Upper lobe of right lung (tissue), 1 donor: ENCODE measurements around the gene LRMDA. TPM values are rescaled to one million over a fixed set of nuclear protein-coding genes. Genes with fewer than 3 reads are reported as not detected.

Experiments used
- ATAC-seq: fragments of 200-7000 bp; cut with Tn5 transposase; one replicate; pipeline ENCODE4 v1.9.1; 2020; ENCODE audit warnings: mild to moderate bottlenecking, moderate library complexity
- DNase-seq: peaks from one replicate; pipeline ENCODE4 v3.0.0-alpha.2; 2020
- H3K27ac ChIP-seq: fragments of 200-600 bp; one replicate; pipeline ENCODE4 v1.8.0; 2022
- H3K27me3 ChIP-seq: fragments of 200-600 bp; one replicate; pipeline ENCODE4 v1.8.0; 2022; ENCODE audit warnings: mild to moderate bottlenecking
- H3K36me3 ChIP-seq: fragments of 200-600 bp; one replicate; pipeline ENCODE4 v1.8.0; 2022
- H3K4me1 ChIP-seq: fragments of 200-600 bp; one replicate; pipeline ENCODE4 v1.8.0; 2022
- H3K4me3 ChIP-seq: fragments of 200-600 bp; one replicate; pipeline ENCODE4 v1.8.0; 2022; ENCODE audit warnings: mild to moderate bottlenecking
- H3K9me3 ChIP-seq: fragments of 200-600 bp; one replicate; pipeline ENCODE4 v1.8.0; 2022
- intact Hi-C: fragments of 100-400 bp; cut with DNase I; formaldehyde crosslinking; loops from one replicate; pipeline ENCODE4 v1.11.0; 2022
- total RNA-seq: library from RNA; stranded (reverse); fragmentation: NEBNext Ultra II Directional; extraction: Animal tissue kit (Norgen Biotek cat#: 25700); gene quantifications from one replicate; pipeline ENCODE4 v1.2.1, GENCODE V29; 2021
- TF ChIP-seq, protein P1 (sequence below): fragments of 200-600 bp; IDR thresholded peaks from one replicate; pipeline ENCODE4 v1.8.0; 2022; ENCODE audit warnings: antibody characterized with exemption
- donor health status: DM: no; HTN: yes; CAD: no; lungs with severe emphysema.

LRMDA gene
- total RNA-seq, 1 donor from 2014 or later, result 20.0 TPM

DNA sequence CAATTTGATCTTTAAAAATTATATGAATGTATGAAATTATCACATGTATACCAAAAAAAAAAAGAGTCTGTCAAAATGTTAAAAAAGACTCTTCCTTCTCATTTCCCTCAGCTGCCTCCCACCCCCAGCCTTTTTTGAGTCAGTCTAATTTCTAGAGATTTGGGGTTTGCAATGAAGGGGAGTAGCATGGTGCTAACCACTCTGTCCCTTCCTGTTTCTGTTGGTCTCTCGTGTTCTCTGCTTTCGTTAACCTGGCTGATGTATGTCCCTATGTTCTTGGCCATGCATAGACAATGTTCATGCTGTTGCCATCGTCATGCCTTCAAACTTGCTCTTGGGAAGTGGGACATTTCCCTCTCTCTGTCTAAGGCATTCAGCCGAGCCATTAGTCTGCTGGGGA is 474.1 kb downstream of the LRMDA start:
- no peak for DNase-seq
- Histone ChIP-seq H3K4me1 (no peaks in the 10 kb centered on the region), H3K36me3 (no peaks in the 10 kb centered on the region), H3K9me3 (no peaks in the 10 kb centered on the region), H3K4me3 (no peak overlapping the region), H3K27ac (no peak overlapping the region), H3K27me3 (no peaks in the 10 kb centered on the region)
- no peak for ATAC-seq
- intact Hi-C loops, result no loop called here
- TF ChIP-seq, protein P1, sequence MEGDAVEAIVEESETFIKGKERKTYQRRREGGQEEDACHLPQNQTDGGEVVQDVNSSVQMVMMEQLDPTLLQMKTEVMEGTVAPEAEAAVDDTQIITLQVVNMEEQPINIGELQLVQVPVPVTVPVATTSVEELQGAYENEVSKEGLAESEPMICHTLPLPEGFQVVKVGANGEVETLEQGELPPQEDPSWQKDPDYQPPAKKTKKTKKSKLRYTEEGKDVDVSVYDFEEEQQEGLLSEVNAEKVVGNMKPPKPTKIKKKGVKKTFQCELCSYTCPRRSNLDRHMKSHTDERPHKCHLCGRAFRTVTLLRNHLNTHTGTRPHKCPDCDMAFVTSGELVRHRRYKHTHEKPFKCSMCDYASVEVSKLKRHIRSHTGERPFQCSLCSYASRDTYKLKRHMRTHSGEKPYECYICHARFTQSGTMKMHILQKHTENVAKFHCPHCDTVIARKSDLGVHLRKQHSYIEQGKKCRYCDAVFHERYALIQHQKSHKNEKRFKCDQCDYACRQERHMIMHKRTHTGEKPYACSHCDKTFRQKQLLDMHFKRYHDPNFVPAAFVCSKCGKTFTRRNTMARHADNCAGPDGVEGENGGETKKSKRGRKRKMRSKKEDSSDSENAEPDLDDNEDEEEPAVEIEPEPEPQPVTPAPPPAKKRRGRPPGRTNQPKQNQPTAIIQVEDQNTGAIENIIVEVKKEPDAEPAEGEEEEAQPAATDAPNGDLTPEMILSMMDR, result no peak

DNA sequence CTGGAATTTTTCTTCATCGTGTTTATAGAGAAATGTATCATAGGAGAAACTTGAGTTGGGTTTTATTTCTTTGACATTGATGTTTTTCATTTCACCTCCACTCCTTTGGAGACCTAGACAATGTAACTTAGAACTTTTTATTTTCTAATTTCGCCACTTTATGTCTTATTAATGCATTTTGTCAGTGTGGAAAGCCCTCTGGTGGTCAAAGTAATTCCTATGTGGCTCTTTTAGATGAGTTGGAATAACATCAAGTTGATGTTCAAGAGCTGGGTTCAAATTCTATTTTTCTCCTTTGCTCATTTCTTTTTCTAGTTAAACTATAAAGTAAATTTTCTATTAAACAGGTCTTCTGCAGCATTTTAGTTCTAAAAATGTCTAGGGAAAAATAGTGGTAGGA is 478.6 kb downstream of the LRMDA start:
- Histone ChIP-seq H3K4me1 (no peaks in the 10 kb centered on the region), H3K27me3 (no peaks in the 10 kb centered on the region), H3K27ac (no peak overlapping the region), H3K36me3 (no peaks in the 10 kb centered on the region), H3K9me3 (no peaks in the 10 kb centered on the region), H3K4me3 (no peak overlapping the region)
- DNase-seq (no peak), ATAC-seq (no peak)
- TF ChIP-seq, protein P1, result peak; percentile 55
- intact Hi-C loops, result no loop called here

DNA sequence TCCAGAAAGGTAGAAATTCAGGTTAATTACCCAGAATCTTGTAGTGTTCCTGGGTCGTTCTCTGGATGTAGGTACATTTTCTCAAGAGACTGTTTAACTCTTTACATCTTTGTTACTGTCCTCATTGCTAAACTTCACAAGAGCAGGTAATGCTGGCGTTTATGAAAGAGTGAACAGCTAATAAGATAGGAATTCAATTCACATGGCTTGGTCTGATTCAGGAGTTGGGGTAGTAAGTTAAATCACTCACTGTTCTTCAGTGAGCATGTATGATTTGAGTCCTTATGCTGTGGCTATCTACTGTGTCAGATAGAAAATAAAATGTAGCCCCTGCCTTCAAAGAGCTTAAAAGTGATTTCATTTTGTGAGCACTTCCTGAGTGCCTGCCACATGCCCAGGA is 480.0 kb downstream of the LRMDA start:
- H3K36me3 ChIP-seq, result no peaks in the 10 kb centered on the region
- DNase-seq (no peak), ATAC-seq (no peak)
- H3K4me1 ChIP-seq, result no peaks in the 10 kb centered on the region
- intact Hi-C loops, result no loop called here
- H3K4me3 ChIP-seq, result no peak overlapping the region
- no peaks in the 10 kb centered on the region for H3K27me3 ChIP-seq
- TF ChIP-seq, protein P1, result no peak
- no peak overlapping the region for H3K27ac ChIP-seq
- no peaks in the 10 kb centered on the region for H3K9me3 ChIP-seq

DNA sequence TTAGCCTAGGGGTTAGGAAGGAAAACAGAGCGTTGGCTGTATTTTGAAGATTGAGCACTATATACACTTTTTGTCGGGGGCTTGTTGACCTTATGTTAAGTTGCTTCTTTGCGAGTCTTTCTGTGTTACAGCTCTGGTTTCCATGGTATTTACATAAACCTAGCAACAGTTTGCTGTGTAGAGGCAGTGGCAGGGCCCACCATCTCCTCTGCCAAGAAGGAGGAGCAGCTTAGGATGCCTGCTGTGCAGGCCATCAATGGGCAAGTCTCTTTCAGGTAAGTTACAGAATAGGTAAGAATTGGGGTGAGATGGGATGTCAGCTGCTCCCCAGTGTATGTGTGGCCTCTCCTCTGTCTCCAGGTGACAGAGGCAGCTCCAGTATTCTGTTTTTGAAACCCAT is 485.5 kb downstream of the LRMDA start:
- Histone ChIP-seq H3K27ac (no peak overlapping the region), H3K27me3 (no peaks in the 10 kb centered on the region), H3K36me3 (no peaks in the 10 kb centered on the region), H3K9me3 (no peaks in the 10 kb centered on the region), H3K4me3 (no peak overlapping the region), H3K4me1 (no peaks in the 10 kb centered on the region)
- intact Hi-C loops, result no loop called here
- TF ChIP-seq, protein P1, result no peak
- DNase-seq (no peak), ATAC-seq (no peak)

DNA sequence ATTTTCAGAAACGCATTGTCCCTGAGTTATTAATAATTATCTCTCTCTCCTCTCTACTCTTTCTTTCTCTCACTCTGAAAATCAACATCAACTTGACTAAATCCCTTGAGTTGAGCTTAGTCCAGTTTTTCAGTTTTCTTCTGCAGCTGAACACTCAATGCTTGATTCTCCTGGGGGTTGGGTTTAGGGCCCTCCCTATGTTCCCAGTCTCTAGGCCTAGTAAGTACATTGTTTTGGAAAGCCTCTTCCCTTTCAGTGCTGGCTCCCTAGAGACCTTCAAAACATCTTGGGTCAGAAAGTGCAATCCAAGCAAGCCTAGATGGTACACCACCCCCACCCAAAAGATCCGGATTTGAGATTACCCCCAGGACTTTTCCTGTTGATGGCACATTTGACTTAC is 488.5 kb downstream of the LRMDA start:
- ATAC-seq (no peak), DNase-seq (no peak)
- Histone ChIP-seq H3K4me1 (no peaks in the 10 kb centered on the region), H3K4me3 (no peak overlapping the region), H3K36me3 (no peaks in the 10 kb centered on the region), H3K9me3 (no peaks in the 10 kb centered on the region), H3K27ac (no peak overlapping the region), H3K27me3 (no peaks in the 10 kb centered on the region)
- intact Hi-C loops, result no loop called here
- TF ChIP-seq, protein P1, result no peak

DNA sequence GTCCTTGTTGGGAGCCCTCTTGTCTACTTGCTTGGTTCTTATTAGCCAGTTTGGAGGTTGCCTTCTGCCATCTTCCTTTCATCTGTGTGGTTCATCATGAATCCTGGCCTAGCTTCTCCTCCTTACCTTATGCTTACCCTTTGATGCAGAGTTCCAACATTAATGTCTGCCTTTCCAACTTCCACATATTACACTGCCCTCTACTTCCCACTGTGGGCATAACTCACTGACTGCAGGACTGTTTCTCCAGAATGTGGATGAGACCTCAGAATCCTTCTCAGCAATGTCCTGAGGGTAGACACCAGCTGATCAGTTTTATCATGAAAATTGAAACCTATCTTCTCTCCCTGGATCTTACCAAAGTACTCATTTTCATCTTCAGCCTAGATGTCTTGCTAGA is 491.0 kb downstream of the LRMDA start:
- Histone ChIP-seq H3K9me3 (no peaks in the 10 kb centered on the region), H3K36me3 (no peaks in the 10 kb centered on the region), H3K27ac (no peak overlapping the region), H3K4me3 (no peak overlapping the region), H3K4me1 (no peaks in the 10 kb centered on the region), H3K27me3 (no peaks in the 10 kb centered on the region)
- no peak for DNase-seq
- ATAC-seq, result peak; percentile 52
- intact Hi-C loops, result no loop called here
- TF ChIP-seq, protein P1, result peak; percentile 25
